Right hindlimb (tissue), 1 donor: ENCODE data around the gene IL22RA1.
A peak's percentile ranks its signal among the peaks of the same experiment; 100 is the strongest.

ENCODE experiments used
- DNase-seq: peaks from one replicate; pipeline ENCODE4 v3.0.0-alpha.2; 2018

Gene IL22RA1

GRCh38 chr1:24096009-24096738, 46.8 kb downstream of the IL22RA1 start:
- DNase-seq: peak; percentile 57

DNA sequence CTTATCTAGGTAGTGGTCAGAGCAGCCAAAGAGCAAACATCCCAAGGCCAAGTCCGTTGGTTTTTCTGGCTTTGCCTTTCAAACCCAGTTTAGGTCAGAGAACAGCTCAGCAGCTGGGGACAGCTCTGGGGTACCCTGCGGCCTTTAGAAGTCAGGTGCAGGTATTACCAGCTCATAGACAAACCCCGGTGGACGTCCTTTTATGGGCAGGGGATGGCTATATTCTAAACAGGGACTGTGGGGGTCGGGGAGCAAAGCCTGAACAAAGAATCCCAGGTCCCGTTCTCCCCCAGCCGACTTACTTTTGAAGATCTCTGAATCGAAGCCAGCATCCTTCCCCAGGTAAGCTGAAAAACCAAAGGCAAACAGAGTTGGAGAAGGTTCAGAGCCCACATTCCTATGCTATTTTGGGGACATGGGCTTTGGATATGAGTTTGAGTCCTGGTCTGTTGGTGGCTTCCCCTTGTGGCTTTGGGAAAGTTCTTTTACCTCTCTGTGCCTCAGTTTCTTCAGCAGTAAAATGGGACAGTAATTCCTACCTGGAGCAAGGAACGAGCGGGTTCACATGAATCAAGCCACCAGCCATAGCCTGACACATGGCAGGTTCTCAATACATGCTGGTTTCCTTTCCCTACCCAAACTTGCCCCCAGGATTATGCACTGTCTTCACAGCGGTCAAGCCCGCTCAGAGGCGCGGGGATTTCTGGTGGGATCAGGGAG, 47.6 kb downstream of the IL22RA1 start:
- DNase-seq: no peak

DNA sequence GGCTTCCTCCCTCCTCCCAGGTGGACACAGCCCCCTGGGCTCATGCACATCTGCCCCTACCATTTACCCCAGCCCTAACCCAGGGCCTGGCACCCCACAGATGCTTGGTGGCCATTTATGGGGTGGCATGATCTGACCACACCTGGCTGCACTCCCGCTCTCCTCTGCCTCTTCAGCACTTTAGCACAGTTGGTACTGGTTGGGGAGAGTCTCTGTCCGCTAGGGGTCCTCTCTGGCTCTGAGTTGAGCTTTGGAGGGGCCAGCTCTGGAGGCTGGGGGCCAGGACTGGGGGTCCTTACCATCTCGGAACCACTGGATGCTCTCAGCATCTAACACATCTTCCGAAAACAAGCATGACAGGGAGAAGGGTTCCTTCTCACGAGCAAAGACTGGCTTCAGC, 48.4 kb downstream of the IL22RA1 start:
- DNase-seq: no peak

DNA sequence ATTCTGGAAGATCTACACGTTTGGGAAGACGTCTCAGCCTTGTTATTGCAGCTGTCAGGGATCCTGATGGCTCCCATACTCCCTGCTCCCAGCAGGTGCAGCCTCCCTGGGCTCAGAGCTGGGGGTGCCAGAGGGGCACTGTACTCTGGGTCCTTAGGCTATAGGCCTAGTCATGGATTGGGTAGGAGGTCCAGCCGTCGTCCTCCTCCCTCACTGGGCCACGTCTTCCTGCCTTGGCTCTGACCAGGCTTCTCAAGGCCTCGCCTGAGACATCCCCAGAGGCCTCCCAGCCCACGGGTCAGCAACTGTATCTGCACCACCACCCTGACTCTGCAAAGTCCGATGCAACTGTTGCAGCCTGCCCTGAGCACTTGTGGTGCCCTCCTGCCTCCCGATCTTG, 49.2 kb downstream of the IL22RA1 start:
- DNase-seq: no peak

GRCh38 chr1:24092979-24093378, 50.0 kb downstream of the IL22RA1 start:
- DNase-seq: no peak

DNA sequence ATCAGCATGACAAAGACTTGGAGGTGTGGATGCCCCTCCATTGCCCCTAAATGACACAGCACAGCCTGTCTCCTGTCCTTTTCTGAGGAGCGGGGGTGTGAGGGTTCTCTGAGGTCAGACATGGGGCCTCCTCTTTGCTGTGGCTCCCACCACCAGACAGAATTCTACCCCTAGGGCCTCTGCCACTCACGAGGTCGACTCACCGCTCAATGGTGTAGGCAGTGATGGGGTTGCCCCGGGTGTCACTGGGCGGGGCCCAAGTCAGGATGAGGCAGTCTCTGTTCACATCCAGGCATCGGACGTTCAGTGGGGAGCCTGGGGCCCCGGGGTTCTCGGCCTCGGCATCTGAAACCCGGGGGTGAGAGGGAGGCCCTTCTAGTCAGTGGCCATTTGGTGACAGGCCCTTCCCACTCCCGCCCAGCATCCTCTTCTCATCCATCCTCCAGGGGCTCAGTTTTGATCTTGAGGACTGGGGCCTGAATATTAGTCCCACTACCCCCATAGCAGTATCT, 50.9 kb downstream of the IL22RA1 start:
- DNase-seq: no peak

DNA sequence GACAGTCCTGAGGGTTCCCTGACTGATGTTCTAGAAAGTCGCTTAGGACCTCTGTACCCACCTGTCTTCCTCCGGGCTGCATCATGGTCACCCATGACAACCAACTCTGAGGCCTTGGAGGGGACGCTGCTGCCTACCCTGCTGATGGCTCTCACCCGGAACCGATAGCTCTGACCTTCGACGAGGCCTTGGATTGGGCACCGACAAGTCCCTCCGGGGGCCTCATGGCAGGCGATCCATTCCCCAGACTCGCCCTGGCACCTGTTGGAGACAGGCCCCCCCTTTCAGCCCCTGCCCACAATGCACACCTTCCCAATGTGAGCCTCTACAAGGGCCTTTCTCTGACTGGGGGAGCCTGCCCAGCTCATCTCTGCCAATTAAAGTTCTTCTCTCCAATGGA, 52.2 kb downstream of the IL22RA1 start:
- DNase-seq: no peak

DNA sequence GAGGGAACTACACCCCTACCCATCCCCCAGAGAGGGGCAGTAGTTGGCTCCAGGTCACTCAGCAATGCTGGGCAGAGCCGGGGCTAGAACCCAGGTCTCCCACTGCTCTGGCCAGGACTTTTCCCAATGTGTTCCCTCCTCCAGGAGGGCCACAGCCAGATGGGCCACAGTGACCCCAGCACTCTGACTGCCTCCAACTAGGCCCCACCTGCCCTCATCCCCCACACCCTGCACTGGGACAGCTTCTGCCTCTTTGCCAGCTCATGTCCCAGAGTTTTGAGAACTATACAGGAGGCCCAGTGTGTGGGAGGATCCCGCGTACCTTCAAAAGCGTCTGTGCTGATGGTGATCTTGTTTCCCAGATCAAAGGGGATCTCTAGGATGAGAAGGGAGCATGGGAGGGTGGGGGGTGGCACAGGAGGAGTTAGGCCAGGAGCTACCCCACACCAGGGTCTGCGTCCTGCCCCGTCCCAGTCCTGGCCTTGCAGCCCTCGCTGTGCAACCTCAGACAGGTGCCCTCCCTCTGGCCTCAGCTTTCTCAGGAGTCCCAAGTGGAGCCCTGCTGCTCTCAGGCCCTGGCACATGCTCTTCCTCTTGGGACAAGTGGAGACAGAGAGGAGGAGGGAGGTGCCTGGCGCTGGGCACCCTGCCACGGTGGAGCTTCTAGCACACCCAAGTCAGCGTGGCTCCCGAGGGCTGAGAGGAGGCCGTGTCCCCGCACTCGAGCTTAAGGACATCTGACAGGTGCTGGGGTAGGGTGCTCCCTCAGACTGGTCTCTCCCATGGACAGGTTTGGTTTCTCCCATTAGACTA, 53.0 kb downstream of the IL22RA1 start:
- no peak for DNase-seq

GRCh38 chr1:24089027-24089742, 53.8 kb downstream of the IL22RA1 start:
- no peak for DNase-seq

GRCh38 chr1:24086466-24086865, 56.5 kb downstream of the IL22RA1 start:
- DNase-seq: no peak

DNA sequence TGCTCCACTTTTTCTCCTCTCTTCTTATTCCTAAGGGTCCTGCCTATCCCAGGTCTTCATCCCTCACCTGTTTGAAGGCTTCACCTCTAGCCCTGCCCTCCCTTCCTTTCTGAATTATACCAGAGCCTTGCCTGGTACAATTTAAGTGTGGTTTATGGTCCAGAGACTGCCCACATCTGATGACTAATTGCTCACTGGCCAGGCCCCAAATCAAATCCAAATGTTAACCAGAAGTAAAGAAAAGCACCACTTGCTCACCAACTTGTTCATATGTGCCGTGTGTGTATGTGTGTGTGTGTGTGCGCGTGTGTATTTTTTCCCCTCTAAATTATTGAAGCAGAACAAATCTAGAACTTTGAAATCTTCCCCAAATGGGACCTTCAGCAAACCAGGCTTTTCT, 57.4 kb downstream of the IL22RA1 start:
- no peak for DNase-seq

DNA sequence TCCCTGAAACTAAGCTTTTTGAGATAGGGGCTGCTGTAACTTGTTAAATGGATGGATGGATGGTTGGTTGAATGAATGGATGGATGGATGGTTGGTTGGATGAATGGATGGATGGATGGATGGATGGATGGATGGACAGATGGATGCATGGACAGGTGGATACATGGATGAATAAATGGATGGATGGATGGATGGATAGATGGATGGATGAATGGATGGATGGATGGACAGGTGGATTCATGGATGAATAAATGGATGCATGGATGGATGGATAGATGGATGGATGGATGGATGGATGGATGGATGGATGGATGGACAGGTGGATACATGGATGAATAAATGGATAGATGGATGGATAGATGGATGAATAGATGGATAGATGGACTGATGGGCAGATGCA, 57.9 kb downstream of the IL22RA1 start:
- DNase-seq: no peak

DNA sequence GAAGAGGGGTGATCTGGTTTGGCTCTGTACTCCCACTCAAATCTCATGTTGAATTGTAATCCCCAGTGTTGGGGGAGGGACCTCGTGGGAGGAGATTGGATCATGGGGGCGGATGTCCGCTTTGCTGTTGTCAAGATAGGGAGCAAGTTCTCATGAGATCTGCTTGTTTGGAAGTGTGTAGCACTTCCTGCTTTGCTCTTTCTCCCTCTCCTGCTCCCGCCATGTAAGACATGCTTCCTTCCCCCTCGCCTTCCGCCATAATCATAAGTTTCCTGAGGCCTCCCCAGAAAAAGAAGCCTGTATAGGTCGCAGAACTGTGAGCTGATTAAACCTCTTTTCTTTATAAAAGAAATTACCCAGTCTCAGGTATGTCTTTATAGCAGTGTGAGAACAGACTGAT, 58.9 kb downstream of the IL22RA1 start:
- DNase-seq: no peak

GRCh38 chr1:24082372-24082771, 60.6 kb downstream of the IL22RA1 start:
- DNase-seq: no peak

- DNase-seq: no peak
These were observed 61.8 kb downstream of the IL22RA1 start for GRCh38 chr1:24081190-24081589.

- DNase-seq: no peak
These were observed 62.8 kb downstream of the IL22RA1 start for GRCh38 chr1:24080131-24080530.

GRCh38 chr1:24077278-24077978, 65.5 kb downstream of the IL22RA1 start:
- DNase-seq: no peak

GRCh38 chr1:24075946-24076345, 67.0 kb downstream of the IL22RA1 start:
- no peak for DNase-seq

DNA sequence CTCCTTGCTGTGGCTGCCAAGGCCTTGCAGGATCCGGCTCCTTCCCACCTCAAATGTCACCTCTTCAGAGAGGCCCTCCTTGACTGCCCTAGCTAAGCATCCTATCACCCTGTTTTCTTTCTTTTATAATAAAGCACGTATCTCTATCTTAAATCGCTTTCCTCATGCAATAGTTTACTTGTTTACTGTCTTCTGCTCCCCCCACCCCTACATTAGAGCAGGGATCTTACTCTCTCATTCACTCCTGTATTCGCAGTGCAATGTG, 67.4 kb downstream of the IL22RA1 start:
- no peak for DNase-seq

GRCh38 chr1:24074817-24075589, 67.9 kb downstream of the IL22RA1 start:
- no peak for DNase-seq

- DNase-seq: no peak
These were observed 68.7 kb downstream of the IL22RA1 start for GRCh38 chr1:24074196-24074595.

DNA sequence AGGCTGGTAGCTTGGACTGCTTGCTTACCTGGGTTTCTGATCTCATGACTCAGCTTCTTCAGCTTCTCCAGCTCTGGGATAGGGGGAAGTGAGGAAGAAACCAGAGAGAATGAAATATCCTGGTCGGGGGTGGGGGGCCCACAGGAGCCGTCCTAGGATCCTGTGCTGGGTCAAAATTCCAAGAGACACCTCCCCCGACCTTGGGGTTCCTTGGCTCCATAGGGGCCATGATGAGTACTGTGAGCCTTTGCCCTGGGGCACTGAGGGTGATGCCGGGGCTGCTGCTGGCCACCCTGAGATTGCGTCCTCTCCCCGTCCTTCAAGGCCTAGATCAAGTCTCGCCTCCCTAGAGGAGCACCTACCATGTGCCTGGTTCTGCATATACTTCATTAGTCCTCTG, 71.0 kb downstream of the IL22RA1 start:
- DNase-seq: no peak
